Measurements from ENCODE around the gene PSENEN.

PSENEN gene

GRCh38 chr19:35731779-35732405 lies 13.6 kb upstream of the PSENEN start:
- no peak for DNase-seq (ENCODE audit: extremely low spot score)
- CTCF ChIA-PET: interaction anchor here (1.4 kb wide), 1 partner anchor 13 kb away, joined by 4 read pairs; the partner anchor contains the start of genes PSENEN and U2AF1L4
- POLR2A ChIA-PET: interaction anchor here (0.8 to 1.7 kb wide), 4 partner anchors 8 to 16 kb away, joined by 3 to 8 read pairs (median 4); partner anchors contain the start of gene LIN37
- TF ChIP-seq CTCF (IDR thresholded peaks at IDR 0.05; ENCODE audit: control extremely low read depth, extremely low read depth, low read depth, missing control alignments): no peak

GRCh38 chr19:35732540-35733179 lies 12.8 kb upstream of the PSENEN start:
- ChIA-PET POLR2A (interaction anchor here (0.8 to 1.2 kb wide), 3 partner anchors 9 to 15 kb away, joined by 3 to 4 read pairs (median 3); partner anchors contain the start of gene LIN37), CTCF (interaction anchor here (6.1 kb wide), 1 partner anchor 8 kb away, joined by 20 read pairs; no protein-coding TSS in a partner anchor)
- TF ChIP-seq CTCF (IDR thresholded peaks at IDR 0.05; ENCODE audit: control extremely low read depth, extremely low read depth, low read depth, missing control alignments): no peak
- no peak for DNase-seq (ENCODE audit: extremely low spot score)

- no peak for DNase-seq (ENCODE audit: extremely low spot score)
- no peak for TF ChIP-seq CTCF (IDR thresholded peaks at IDR 0.05; ENCODE audit: control extremely low read depth, extremely low read depth, low read depth, missing control alignments)
- ChIA-PET POLR2A (interaction anchor here (0.7 to 1.1 kb wide), 2 partner anchors 10 to 12 kb away, joined by 3 to 4 read pairs; no protein-coding TSS in a partner anchor), CTCF (interaction anchor here (0.7 to 6.1 kb wide), 2 partner anchors 9 to 39 kb away, joined by 3 to 20 read pairs; no protein-coding TSS in a partner anchor)
Observed at GRCh38 chr19:35733180-35734125, 12.0 kb upstream of the PSENEN start.

- POLR2A ChIA-PET: interaction anchor here (0.7 kb wide), 1 partner anchor 13 kb away, joined by 3 read pairs; no protein-coding TSS in a partner anchor
- CTCF ChIA-PET: interaction anchor here (0.7 to 6.1 kb wide), 2 partner anchors 10 to 40 kb away, joined by 3 to 20 read pairs; no protein-coding TSS in a partner anchor
- no peak for DNase-seq (ENCODE audit: extremely low spot score)
- no peak for TF ChIP-seq CTCF (IDR thresholded peaks at IDR 0.05; ENCODE audit: control extremely low read depth, extremely low read depth, low read depth, missing control alignments)
Observed at GRCh38 chr19:35734273-35734672, 11.2 kb upstream of the PSENEN start.

- TF ChIP-seq CTCF (IDR thresholded peaks at IDR 0.05; ENCODE audit: control extremely low read depth, extremely low read depth, low read depth, missing control alignments): no peak
- ChIA-PET POLR2A (no interaction called here), CTCF (interaction anchor here (1.6 to 6.1 kb wide), 2 partner anchors 11 to 40 kb away, joined by 5 to 20 read pairs; no protein-coding TSS in a partner anchor)
- DNase-seq (ENCODE audit: extremely low spot score): no peak
Observed at GRCh38 chr19:35734889-35735288, 10.6 kb upstream of the PSENEN start.
